Activated T-cell treated with anti-CD3 and anti-CD28 coated beads, Interleukin-2, amount 50 U/mL, for 72 hours (primary cell): ENCODE results near the gene FRMD1. TPM values are rescaled to one million over a fixed set of nuclear protein-coding genes. Genes with fewer than 3 reads are reported as not detected.

Experiments used
- ATAC-seq, 2 donors: fragments of 150-1000 bp; cut with Tn5 transposase; replicated peaks in 1 of 2; 2 replicates each; pipeline ENCODE4 v1.10.0; 2021; ENCODE audit warnings: moderate library complexity in 2 of 2, mild to moderate bottlenecking in 1 of 2
- DNase-seq, 2 donors: peaks; one replicate each; pipeline ENCODE4 v3.0.0; 2021 to 2022; ENCODE audit warnings: mixed read lengths in 1 of 2
- H3K27ac Mint-ChIP-seq: one replicate; pipeline ENCODE4 v1.8.0; 2022; ENCODE audit warnings: mild to moderate bottlenecking, moderate library complexity, mixed read lengths
- H3K27me3 Mint-ChIP-seq: one replicate; pipeline ENCODE4 v1.8.0; 2022; ENCODE audit warnings: low read depth, mixed read lengths
- H3K36me3 Mint-ChIP-seq, 2 donors: one replicate each; pipeline ENCODE4 v1.8.0; 2022; ENCODE audit warnings: mixed read lengths in 2 of 2, mild to moderate bottlenecking in 1 of 2; ENCODE audit not compliant: insufficient read depth in 2 of 2
- H3K4me1 Mint-ChIP-seq: one replicate; pipeline ENCODE4 v1.8.0; 2022; ENCODE audit warnings: low read depth, mixed read lengths
- H3K4me3 Mint-ChIP-seq, 2 donors: one replicate each; pipeline ENCODE4 v1.8.0; 2022; ENCODE audit warnings: mild to moderate bottlenecking in 2 of 2, mixed read lengths in 2 of 2, moderate library complexity in 2 of 2
- H3K9me3 Mint-ChIP-seq, 2 donors: one replicate each; pipeline ENCODE4 v1.8.0; 2022; ENCODE audit warnings: mixed read lengths in 2 of 2
- total RNA-seq, 2 donors: library from RNA; stranded (reverse); gene quantifications; one replicate each; pipeline ENCODE4 v1.2.3, GENCODE V29; 2022

Gene FRMD1
- total RNA-seq, 2 donors from 2014 or later, result 0.05 to 0.09 TPM

- no peak overlapping the region for H3K4me3 Mint-ChIP-seq
- no peaks in the 10 kb centered on the region for H3K4me1 Mint-ChIP-seq
- ATAC-seq (no peak), DNase-seq (no peak)
- no peaks in the 10 kb centered on the region for H3K27me3 Mint-ChIP-seq
- H3K9me3 Mint-ChIP-seq, result peaks cover 5 to 6% of the 10 kb centered on the region in 2 donors
- no peak overlapping the region for H3K27ac Mint-ChIP-seq
- peaks cover 1 to 2% of the 10 kb centered on the region in 2 donors for H3K36me3 Mint-ChIP-seq
These were observed 73.2 kb downstream of the FRMD1 start for GRCh38 chr6:168005796-168006195.

GRCh38 chr6:168004945-168005344 is 74.1 kb downstream of the FRMD1 start:
- Mint-ChIP-seq H3K4me3 (no peak overlapping the region), H3K27ac (no peak overlapping the region), H3K36me3 (peaks cover 0 to 1% of the 10 kb centered on the region in 2 donors), H3K4me1 (no peaks in the 10 kb centered on the region), H3K9me3 (peaks cover 0 to 1% of the 10 kb centered on the region in 2 donors), H3K27me3 (no peaks in the 10 kb centered on the region)
- DNase-seq (no peak), ATAC-seq (no peak)

- Mint-ChIP-seq H3K4me3 (no peak overlapping the region), H3K4me1 (no peaks in the 10 kb centered on the region), H3K27me3 (no peaks in the 10 kb centered on the region), H3K9me3 (peaks cover 0 to 1% of the 10 kb centered on the region in 2 donors), H3K36me3 (peaks cover 1 to 3% of the 10 kb centered on the region in 2 donors), H3K27ac (no peak overlapping the region)
- DNase-seq (no peak), ATAC-seq (no peak)
These were observed 75.0 kb downstream of the FRMD1 start for GRCh38 chr6:168004023-168004422.

Other genes starting within 250 kb of the FRMD1 start
- under 1 TPM in 1 of 2 donors, not detected in 1; 0.34 TPM for gene KIF25, start 81.5 kb downstream of the FRMD1 start, total RNA-seq
- gene DACT2, start 240.6 kb upstream of the FRMD1 start, total RNA-seq, result 1 to 10 TPM in 1 of 2 donors, under 1 TPM in 1; 0.14 to 1.3 TPM